Measurements from ENCODE around the gene THUMPD1. TPM values are rescaled to one million over a fixed set of nuclear protein-coding genes. Genes with fewer than 3 reads are reported as not detected.

The THUMPD1 gene
- total and polyA plus RNA-seq, 2 experiments from 2014 or later, result 44.6 to 93.0 TPM

GRCh38 chr16:20766294-20766693 is 24.7 kb upstream of the THUMPD1 start:
- H3K4me3 Mint-ChIP-seq, result no peak overlapping the region
- no peak overlapping the region for H3K4me3 ChIP-seq
- no peaks in the 10 kb centered on the region for H4K20me1 ChIP-seq (replicated peaks; ENCODE audit: insufficient read depth)
- no peak overlapping the region for H3K27ac Mint-ChIP-seq
- H3K9me2 ChIP-seq (ENCODE audit: insufficient read depth), result no peaks in the 10 kb centered on the region
- no peak for ATAC-seq
- DNase-seq (ENCODE audit: low spot score), result no peak
- no peak overlapping the region for H3K4me2 ChIP-seq
- H3K27me3 Mint-ChIP-seq (ENCODE audit: insufficient read depth, low read depth, poor library complexity), result no peaks in the 10 kb centered on the region
- H3K9me3 Mint-ChIP-seq, result peaks cover 8% of the 10 kb centered on the region; the same call in 2 of the 3 replicates
- no peaks in the 10 kb centered on the region for H3F3A ChIP-seq (replicated peaks; ENCODE audit: low read depth)
- no peaks in the 10 kb centered on the region for H3K79me2 ChIP-seq (replicated peaks; ENCODE audit: insufficient read depth)
- no peaks in the 10 kb centered on the region for H3K36me3 Mint-ChIP-seq (ENCODE audit: low read depth)
- H3K27ac ChIP-seq (ENCODE audit: low read depth), result no peak overlapping the region
- H2AFZ ChIP-seq, result no peak overlapping the region
- H3K27me3 ChIP-seq (ENCODE audit: insufficient read depth), result no peaks in the 10 kb centered on the region
- TF ChIP-seq STAT1 (IDR thresholded peaks at IDR 0.05; ENCODE audit: unreplicated experiment) (no peak), ZNF462 (CRISPR knock-in tag; IDR thresholded peaks at IDR 0.05) (no peak), JUNB (IDR thresholded peaks at IDR 0.05; ENCODE audit: unreplicated experiment) (no peak), ZNF331 (CRISPR knock-in tag; IDR thresholded peaks at IDR 0.05; ENCODE audit: low read depth) (no peak), EZH2 (IDR thresholded peaks at IDR 0.05; ENCODE audit: low read depth, unreplicated experiment) (no peak), ETS1 (IDR thresholded peaks at IDR 0.05) (no peak), EZH2phosphoT487 (IDR thresholded peaks at IDR 0.05; ENCODE audit: unreplicated experiment) (no peak), NANOG (IDR thresholded peaks at IDR 0.05; ENCODE audit: borderline replicate concordance) (no peak), POLR2AphosphoS5 (IDR thresholded peaks at IDR 0.05; ENCODE audit: low read depth) (no peak), ZNF114 (CRISPR knock-in tag; IDR thresholded peaks at IDR 0.05) (no peak), CREB1 (CRISPR knock-in tag; IDR thresholded peaks at IDR 0.05; ENCODE audit: low read depth) (no peak), CTCF (conservative IDR thresholded peaks at IDR 0.05; ENCODE audit: low read depth in 2 of 2) (no peak), REST (IDR thresholded peaks at IDR 0.05; ENCODE audit: unreplicated experiment) (no peak)
- H3K4me1 Mint-ChIP-seq, result peaks cover 5% of the 10 kb centered on the region; the same call in 2 of the 3 replicates
- no peaks in the 10 kb centered on the region for H3K36me3 ChIP-seq (ENCODE audit: insufficient read depth)
- no peaks in the 10 kb centered on the region for H3K4me1 ChIP-seq (ENCODE audit: insufficient read depth)
